Measurements from ENCODE around the gene HCRTR1.
A peak's percentile ranks its signal among the peaks of the same experiment; 100 is the strongest.

HCRTR1 gene

GRCh38 chr1:31668303-31668883, 50.9 kb downstream of the HCRTR1 start:
- H3K9me3 ChIP-seq (ENCODE audit: control insufficient read depth, insufficient read depth, low read depth, low read length) = no peaks in the 10 kb centered on the region
- CTCF ChIA-PET = interaction anchor here (8.2 kb wide), 1 partner anchor 122 kb away, joined by 99 read pairs; no protein-coding TSS in a partner anchor
- TF ChIP-seq ZNF274 (IDR thresholded peaks at IDR 0.05; ENCODE audit: low read length) (no peak), ZNF274 (tag by site-specific recombination; IDR thresholded peaks at IDR 0.05; ENCODE audit: borderline replicate concordance) (no peak), ZIC2 (tag by site-specific recombination; IDR thresholded peaks at IDR 0.05) (0 out of 2 replicates have a peak, but pooled peaks have one; percentile 12), ZNF510 (tag by site-specific recombination; IDR thresholded peaks at IDR 0.05; ENCODE audit: insufficient replicate concordance) (no peak), ZNF629 (tag by site-specific recombination; IDR thresholded peaks at IDR 0.05) (no peak), PRDM4 (tag by site-specific recombination; IDR thresholded peaks at IDR 0.05) (peak; percentile 51; the same call in 1 of the 2 replicates), ATF2 (tag by site-specific recombination; IDR thresholded peaks at IDR 0.05; ENCODE audit: low read depth) (no peak), ZNF513 (tag by site-specific recombination; IDR thresholded peaks at IDR 0.05) (no peak)
- H3K27ac ChIP-seq (ENCODE audit: extremely low read depth, low read depth, low read length) = no peak overlapping the region
- POLR2A ChIA-PET = interaction anchor here (0.6 kb wide), 1 partner anchor 14 kb away, joined by 6 read pairs; no protein-coding TSS in a partner anchor
- peaks cover 5% of the 10 kb centered on the region for H3K4me1 ChIP-seq (ENCODE audit: control insufficient read depth, insufficient read depth, low read length)
- no peaks in the 10 kb centered on the region for H3K36me3 ChIP-seq (ENCODE audit: control insufficient read depth in 2 of 2, insufficient read depth in 1 of 2, low read length in 2 of 2)
- H3K4me3 ChIP-seq (ENCODE audit: low read depth, low read length) = no peak overlapping the region

- no peaks in the 10 kb centered on the region for H3K9me3 ChIP-seq (ENCODE audit: control insufficient read depth, insufficient read depth, low read depth, low read length)
- ChIA-PET CTCF (interaction anchor here (2.0 kb wide), 1 partner anchor 47 kb away, joined by 10 read pairs; no protein-coding TSS in a partner anchor), POLR2A (no interaction called here)
- no peak for TF ChIP-seq ZNF785 (tag by site-specific recombination; IDR thresholded peaks at IDR 0.05)
- H3K27ac ChIP-seq (ENCODE audit: extremely low read depth, low read depth, low read length) = no peak overlapping the region
- H3K4me1 ChIP-seq (ENCODE audit: control insufficient read depth, insufficient read depth, low read length) = peaks cover 5% of the 10 kb centered on the region
- no peak overlapping the region for H3K4me3 ChIP-seq (ENCODE audit: low read depth, low read length)
- H3K36me3 ChIP-seq (ENCODE audit: control insufficient read depth in 2 of 2, insufficient read depth in 1 of 2, low read length in 2 of 2) = no peaks in the 10 kb centered on the region
These were observed 51.9 kb downstream of the HCRTR1 start for GRCh38 chr1:31669433-31669785.

GRCh38 chr1:31669786-31670592, 52.5 kb downstream of the HCRTR1 start:
- Histone ChIP-seq H3K4me1 (ENCODE audit: control insufficient read depth, insufficient read depth, low read length) (peaks cover 5% of the 10 kb centered on the region), H3K36me3 (ENCODE audit: control insufficient read depth in 2 of 2, insufficient read depth in 1 of 2, low read length in 2 of 2) (no peaks in the 10 kb centered on the region), H3K27ac (ENCODE audit: extremely low read depth, low read depth, low read length) (no peak overlapping the region), H3K4me3 (ENCODE audit: low read depth, low read length) (no peak overlapping the region), H3K9me3 (ENCODE audit: control insufficient read depth, insufficient read depth, low read depth, low read length) (no peaks in the 10 kb centered on the region)
- CTCF ChIA-PET = interaction anchor here (2.0 kb wide), 1 partner anchor 46 kb away, joined by 10 read pairs; no protein-coding TSS in a partner anchor
- POLR2A ChIA-PET = no interaction called here
- TF ChIP-seq GLIS1 (tag by site-specific recombination; IDR thresholded peaks at IDR 0.05) = peak; percentile 57
- no peak for TF ChIP-seq ZNF223 (tag by site-specific recombination; IDR thresholded peaks at IDR 0.05)
- no peak for TF ChIP-seq PRDM6 (tag by site-specific recombination; IDR thresholded peaks at IDR 0.05)
- no peak for TF ChIP-seq ZNF174 (tag by site-specific recombination; IDR thresholded peaks at IDR 0.05)
- no peak for TF ChIP-seq ZNF354C (tag by site-specific recombination; IDR thresholded peaks at IDR 0.05; ENCODE audit: borderline replicate concordance, low read depth)
- no peak for TF ChIP-seq PRDM2 (tag by site-specific recombination; IDR thresholded peaks at IDR 0.05; ENCODE audit: borderline replicate concordance)

Measured in HEK293 (cell line).